ES-I3 (cell line): Measurements from ENCODE around the gene CELF3.
"Not testable (repeated sequence)": the region's sequence is repeated elsewhere in the genome, so short reads cannot be mapped to it uniquely, and the experiment has no call there.

Experiments used
- H3K36me3 ChIP-seq: 2 replicates; pipeline ENCODE4 v1.6.1; 2013; ENCODE audit warnings: mild to moderate bottlenecking, low read length, control low read depth, moderate library complexity; ENCODE audit not compliant: insufficient read depth
- H3K4me1 ChIP-seq: 2 replicates; pipeline ENCODE4 v1.6.1; 2013; ENCODE audit warnings: mild to moderate bottlenecking, control low read depth, low read length; ENCODE audit not compliant: insufficient read depth
- H3K9ac ChIP-seq: 2 replicates; pipeline ENCODE4 v1.6.1; 2013; ENCODE audit warnings: low read depth, mild to moderate bottlenecking, low read length, moderate library complexity
- H3K9me3 ChIP-seq: 2 replicates; pipeline ENCODE4 v1.6.1; 2013; ENCODE audit warnings: mild to moderate bottlenecking, low read length, moderate library complexity; ENCODE audit not compliant: control insufficient read depth, insufficient read depth

CELF3 gene

GRCh38 chr1:151716771-151717631 is at the start of gene CELF3:
Gene CELF3 (minus strand): TSS chr1:151716803. CDS start chr1:151716020, 783 bp downstream.
- no peaks in the 10 kb centered on the region for H3K36me3 ChIP-seq
- no peaks in the 10 kb centered on the region for H3K9me3 ChIP-seq
- peak within 1 kb of the TSS; percentile 16; the same call in 1 of the 2 replicates for H3K9ac ChIP-seq
- no peaks in the 10 kb centered on the region for H3K4me1 ChIP-seq

DNA sequence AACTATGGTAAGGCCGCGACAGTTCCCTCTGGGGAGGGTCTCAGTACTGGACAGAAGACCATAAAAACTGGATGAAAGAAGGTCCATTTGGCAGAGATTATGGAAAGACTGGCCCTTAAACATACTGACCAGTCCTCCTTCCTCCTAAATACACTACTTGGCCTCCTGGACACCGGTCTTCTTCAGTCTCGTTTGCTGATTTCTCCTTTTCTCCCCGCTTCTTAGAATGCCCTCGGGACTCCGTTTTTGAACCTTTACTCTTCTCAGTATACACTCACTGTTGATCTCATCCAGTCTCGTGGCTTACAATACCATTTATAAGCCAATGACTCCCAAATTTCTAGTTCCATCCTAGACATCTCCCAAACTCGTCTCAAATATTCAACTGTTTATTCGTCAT is 47.4 kb upstream of the CELF3 start:
- Histone ChIP-seq H3K4me1 (no peaks in the 10 kb centered on the region), H3K9me3 (no peaks in the 10 kb centered on the region), H3K9ac (peak overlapping the region; percentile 81), H3K36me3 (peaks cover 18% of the 10 kb centered on the region)

DNA sequence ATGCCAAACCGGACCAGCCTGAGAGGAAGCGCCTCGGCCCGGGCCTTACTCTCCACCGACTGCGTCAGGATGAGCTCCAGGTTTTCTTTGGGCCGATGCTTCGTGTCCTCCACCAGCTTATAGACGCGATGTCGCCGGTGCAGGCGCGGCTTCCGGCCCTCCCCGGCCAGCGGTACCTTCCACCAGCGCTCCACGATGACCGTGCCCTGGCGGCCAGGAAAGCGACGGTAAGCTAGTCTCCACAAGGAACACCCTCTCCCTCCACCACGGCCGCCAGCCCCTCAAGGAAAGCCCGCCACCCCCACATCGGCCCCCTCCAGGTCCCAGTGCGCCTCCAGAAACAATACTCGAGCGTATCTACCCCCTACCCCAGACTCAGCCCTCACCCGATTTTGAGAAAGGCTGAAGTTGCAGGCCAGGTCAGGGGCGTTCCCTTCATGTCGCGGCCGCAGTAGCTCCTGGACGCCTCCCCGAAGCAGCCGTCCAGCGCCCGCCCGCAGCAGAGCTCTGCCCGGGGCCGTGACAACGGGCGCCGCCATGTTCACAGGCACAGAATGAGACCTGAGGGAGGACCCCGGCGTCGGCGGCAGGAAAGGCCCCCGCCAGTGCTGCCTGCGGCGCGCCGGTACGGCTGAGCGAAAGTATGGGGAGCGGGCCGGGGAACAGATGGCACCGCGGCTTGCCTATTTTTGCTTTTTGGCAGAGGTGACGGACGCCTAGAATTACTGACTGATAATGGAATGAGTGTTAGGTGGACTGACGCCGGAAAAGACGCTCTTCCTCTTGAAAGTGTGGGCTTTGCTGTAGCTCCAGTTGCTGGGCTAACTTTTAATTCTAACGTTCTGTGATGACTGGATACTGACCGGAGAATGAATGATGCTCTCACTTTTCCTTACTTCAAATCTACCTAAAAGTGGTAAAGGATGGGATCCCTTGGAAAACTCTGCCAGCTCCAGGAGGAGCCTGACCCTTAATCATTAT is 46.6 kb upstream of the CELF3 start, which contains the start of gene MRPL9:
Gene MRPL9, minus strand, starts transcription at position 556 of the 981 bp plus-strand sequence. Its CDS starts 17 bp downstream, at position 539.
- peaks cover 18% of the 10 kb centered on the region for H3K36me3 ChIP-seq
- H3K4me1 ChIP-seq: no peaks in the 10 kb centered on the region
- peak within 1 kb of the TSS; percentile 81 for H3K9ac ChIP-seq
- no peaks in the 10 kb centered on the region for H3K9me3 ChIP-seq

- H3K4me1 ChIP-seq: no peaks in the 10 kb centered on the region
- H3K9me3 ChIP-seq: no peaks in the 10 kb centered on the region
- no peak overlapping the region for H3K9ac ChIP-seq
- H3K36me3 ChIP-seq: peaks cover 18% of the 10 kb centered on the region
Observed at GRCh38 chr1:151760597-151761385, 44.2 kb upstream of the CELF3 start.

- Histone ChIP-seq H3K36me3 (peaks cover 18% of the 10 kb centered on the region), H3K4me1 (no peaks in the 10 kb centered on the region), H3K9ac (no peak overlapping the region), H3K9me3 (no peaks in the 10 kb centered on the region)
Observed at GRCh38 chr1:151759241-151759640, 42.6 kb upstream of the CELF3 start.

- no peaks in the 10 kb centered on the region for H3K4me1 ChIP-seq
- H3K9ac ChIP-seq: no peak overlapping the region
- H3K9me3 ChIP-seq: no peaks in the 10 kb centered on the region
- H3K36me3 ChIP-seq: peaks cover 14% of the 10 kb centered on the region
Observed at GRCh38 chr1:151756291-151756690, 39.7 kb upstream of the CELF3 start.

GRCh38 chr1:151741516-151741915 is 24.9 kb upstream of the CELF3 start:
- Histone ChIP-seq H3K36me3 (no peaks in the 10 kb centered on the region), H3K9ac (no peak overlapping the region), H3K9me3 (peaks cover 3% of the 10 kb centered on the region; the same call in 1 of the 2 replicates), H3K4me1 (no peaks in the 10 kb centered on the region)

GRCh38 chr1:151739590-151740355 is 23.2 kb upstream of the CELF3 start:
- no peak overlapping the region for H3K9ac ChIP-seq
- H3K9me3 ChIP-seq: peaks cover 3% of the 10 kb centered on the region; the same call in 1 of the 2 replicates
- no peaks in the 10 kb centered on the region for H3K4me1 ChIP-seq
- H3K36me3 ChIP-seq: no peaks in the 10 kb centered on the region

DNA sequence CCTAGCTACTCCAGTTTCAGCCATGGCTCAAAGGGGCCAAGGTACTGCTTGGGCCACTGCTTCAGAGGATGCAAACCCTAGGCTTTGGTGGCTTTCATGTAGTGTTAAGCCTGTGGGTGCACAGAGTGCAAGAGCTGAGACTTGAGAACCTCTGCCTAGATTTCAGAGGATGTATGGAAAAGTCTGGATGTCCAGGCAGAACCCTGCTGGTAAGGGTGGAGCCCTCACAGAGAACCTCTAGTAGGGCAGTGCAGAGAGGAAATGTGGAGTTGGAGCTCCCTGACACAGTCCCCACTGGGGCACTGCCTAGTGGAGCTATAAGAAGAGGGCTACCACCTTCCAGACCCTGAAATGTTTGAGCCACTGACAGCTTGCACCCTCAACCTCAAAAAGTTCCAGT is 20.9 kb upstream of the CELF3 start:
- H3K4me1 ChIP-seq: no peaks in the 10 kb centered on the region
- H3K36me3 ChIP-seq: no peaks in the 10 kb centered on the region
- H3K9me3 ChIP-seq: peaks cover 3% of the 10 kb centered on the region; the same call in 1 of the 2 replicates
- H3K9ac ChIP-seq: no peak overlapping the region

GRCh38 chr1:151737026-151737425 is 20.4 kb upstream of the CELF3 start:
- Histone ChIP-seq H3K36me3 (no peaks in the 10 kb centered on the region), H3K9ac (no peak overlapping the region), H3K4me1 (no peaks in the 10 kb centered on the region), H3K9me3 (peaks cover 3% of the 10 kb centered on the region; the same call in 1 of the 2 replicates)

DNA sequence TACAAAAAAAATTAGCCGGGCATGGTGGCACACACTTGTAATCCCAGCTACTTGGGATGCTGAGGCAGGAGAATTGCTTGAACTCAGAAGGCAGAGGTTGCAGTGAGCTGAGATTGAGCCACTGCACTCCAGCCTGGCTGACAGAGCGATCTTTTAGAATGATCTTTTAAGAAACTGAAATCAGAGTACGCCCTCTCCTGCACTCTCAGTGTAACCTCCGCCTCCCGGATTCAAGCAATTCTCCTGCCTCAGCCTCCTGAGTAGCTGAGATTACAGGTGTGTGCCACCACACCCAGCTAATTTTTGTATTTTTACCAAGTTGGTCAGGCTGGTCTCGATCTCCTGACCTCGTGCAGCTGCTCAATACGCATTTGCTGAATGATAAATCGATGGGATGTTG is 17.4 kb upstream of the CELF3 start:
- not testable (repeated sequence) for H3K4me1 ChIP-seq, H3K9me3 ChIP-seq, H3K9ac ChIP-seq, H3K36me3 ChIP-seq

DNA sequence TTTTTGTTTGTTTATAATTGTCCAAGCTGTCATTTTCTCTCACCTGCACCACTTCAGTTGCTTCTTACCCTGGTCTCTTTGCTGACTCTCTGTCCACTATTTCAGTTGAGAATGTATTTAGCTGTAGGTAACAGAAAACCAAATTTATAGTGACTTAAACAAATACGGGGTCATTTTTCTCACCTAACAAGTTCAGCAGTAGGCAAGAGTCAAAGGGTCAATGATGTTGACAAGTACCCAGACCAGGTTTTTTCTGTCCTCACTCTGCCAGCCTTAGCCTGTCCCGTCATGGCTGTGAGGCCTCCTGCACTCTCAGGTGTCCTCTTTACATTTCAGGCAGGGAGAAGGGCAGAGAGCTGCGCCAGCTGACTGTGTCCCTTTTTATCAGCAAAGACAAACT is 16.5 kb upstream of the CELF3 start:
- Histone ChIP-seq H3K9me3 (peaks cover under 1% of the 10 kb centered on the region; the same call in 1 of the 2 replicates), H3K4me1 (peaks cover 11% of the 10 kb centered on the region), H3K9ac (no peak overlapping the region)

DNA sequence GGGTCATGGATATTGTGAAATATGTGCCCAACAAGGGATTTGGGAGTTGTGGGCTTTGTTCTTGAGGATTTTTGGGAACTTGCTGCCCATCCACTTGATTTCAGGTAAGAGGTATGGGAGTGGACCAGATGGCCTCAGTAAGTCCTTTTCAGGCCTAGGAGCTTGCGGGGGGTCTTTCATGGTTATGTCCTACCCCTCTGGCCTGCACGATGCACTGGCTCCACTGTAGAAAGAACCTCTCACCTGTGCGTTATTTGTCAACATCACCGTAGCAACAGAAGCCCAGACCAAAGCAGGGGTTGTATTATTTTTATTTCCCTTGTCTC is 13.3 kb upstream of the CELF3 start:
- H3K9me3 ChIP-seq: no peaks in the 10 kb centered on the region
- H3K9ac ChIP-seq: no peak overlapping the region
- H3K36me3 ChIP-seq: no peaks in the 10 kb centered on the region
- H3K4me1 ChIP-seq: peaks cover 15% of the 10 kb centered on the region

More for the DNA sequence above, 16.5 kb upstream of the CELF3 start:
- H3K36me3 ChIP-seq: no peaks in the 10 kb centered on the region
